AG20443 (cell line): Measurements from ENCODE around the gene FKBP6.
"Not testable (repeated sequence)": the region's sequence is repeated elsewhere in the genome, so short reads cannot be mapped to it uniquely, and the experiment has no call there.

Experiments used
- DNase-seq: peaks from one replicate; pipeline ENCODE4 v3.0.0; 2012; ENCODE audit warnings: low spot score, mixed read lengths

FKBP6 gene

GRCh38 chr7:73358590-73359275 is 30.8 kb downstream of the FKBP6 start:
- no peak for DNase-seq

- DNase-seq: no peak
Measured at GRCh38 chr7:73359306-73359705, 31.3 kb downstream of the FKBP6 start.

GRCh38 chr7:73359746-73360375 is 31.9 kb downstream of the FKBP6 start:
- no peak for DNase-seq

GRCh38 chr7:73360590-73360989 is 32.6 kb downstream of the FKBP6 start:
- DNase-seq: not testable (repeated sequence)

- DNase-seq: no peak
Measured at GRCh38 chr7:73363225-73364005, 35.5 kb downstream of the FKBP6 start.

GRCh38 chr7:73364006-73364728 is 36.2 kb downstream of the FKBP6 start:
- no peak for DNase-seq

- no peak for DNase-seq
Measured at GRCh38 chr7:73366127-73366526, 38.2 kb downstream of the FKBP6 start.

GRCh38 chr7:73366990-73367389 is 39.0 kb downstream of the FKBP6 start:
- no peak for DNase-seq

GRCh38 chr7:73369009-73369408 is 41.0 kb downstream of the FKBP6 start:
- DNase-seq: no peak

- DNase-seq: no peak
Measured at GRCh38 chr7:73369622-73370021, 41.7 kb downstream of the FKBP6 start.

- no peak for DNase-seq
Measured at GRCh38 chr7:73373741-73374140, 45.8 kb downstream of the FKBP6 start.

GRCh38 chr7:73376262-73376661 is 48.3 kb downstream of the FKBP6 start:
- DNase-seq: not testable (repeated sequence)

GRCh38 chr7:73376671-73377412 is 48.9 kb downstream of the FKBP6 start:
- DNase-seq: no peak

- not testable (repeated sequence) for DNase-seq
Measured at GRCh38 chr7:73377413-73378200, 49.6 kb downstream of the FKBP6 start.

GRCh38 chr7:73382934-73383503 is 55.1 kb downstream of the FKBP6 start:
- no peak for DNase-seq

GRCh38 chr7:73387221-73387828 is 59.4 kb downstream of the FKBP6 start:
- DNase-seq: no peak

- DNase-seq: no peak
Measured at GRCh38 chr7:73387908-73388414, 60.0 kb downstream of the FKBP6 start.

- DNase-seq: no peak
Measured at GRCh38 chr7:73391396-73391795, 63.4 kb downstream of the FKBP6 start.

- DNase-seq: no peak
Measured at GRCh38 chr7:73394422-73394821, 66.5 kb downstream of the FKBP6 start.
